Hematopoietic multipotent progenitor cell (in vitro differentiated cells): ENCODE results near the gene ATXN1. TPM values are rescaled to one million over a fixed set of nuclear protein-coding genes. Genes with fewer than 3 reads are reported as not detected.

Experiments
- DNase-seq, 3 donors: peaks; one replicate each; pipeline ENCODE4 v3.0.0-alpha.2; 2011 to 2015; ENCODE audit warnings: low read depth in 2 of 3, low spot score in 2 of 3
- total RNA-seq: library from RNA; depleted of rRNA; stranded (reverse); fragments of >200 nt; gene quantifications from one replicate; pipeline ENCODE4 v1.2.3, GENCODE V29; 2012

The ATXN1 gene
- total RNA-seq, 1 donor = 52.0 TPM

DNA sequence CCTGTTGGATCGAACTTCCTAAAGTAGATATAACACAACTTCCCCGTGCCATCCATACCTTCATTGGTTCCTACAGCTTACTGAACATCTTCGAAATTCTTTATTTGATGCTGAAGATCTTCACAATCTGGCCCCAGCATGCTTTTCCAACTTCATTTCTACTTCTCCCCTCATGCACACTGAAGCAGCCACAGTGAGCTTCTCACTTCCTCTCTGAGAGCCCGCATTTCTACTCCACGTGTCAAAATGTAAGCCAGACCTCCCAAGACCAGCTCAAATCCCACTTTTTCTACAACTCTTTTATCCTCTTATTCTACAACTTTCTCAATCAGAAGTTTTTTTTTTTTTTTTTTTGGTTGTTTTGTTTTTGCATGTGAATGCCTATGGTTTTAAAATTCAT is 268.1 kb downstream of the ATXN1 start:
- DNase-seq = no peak

DNA sequence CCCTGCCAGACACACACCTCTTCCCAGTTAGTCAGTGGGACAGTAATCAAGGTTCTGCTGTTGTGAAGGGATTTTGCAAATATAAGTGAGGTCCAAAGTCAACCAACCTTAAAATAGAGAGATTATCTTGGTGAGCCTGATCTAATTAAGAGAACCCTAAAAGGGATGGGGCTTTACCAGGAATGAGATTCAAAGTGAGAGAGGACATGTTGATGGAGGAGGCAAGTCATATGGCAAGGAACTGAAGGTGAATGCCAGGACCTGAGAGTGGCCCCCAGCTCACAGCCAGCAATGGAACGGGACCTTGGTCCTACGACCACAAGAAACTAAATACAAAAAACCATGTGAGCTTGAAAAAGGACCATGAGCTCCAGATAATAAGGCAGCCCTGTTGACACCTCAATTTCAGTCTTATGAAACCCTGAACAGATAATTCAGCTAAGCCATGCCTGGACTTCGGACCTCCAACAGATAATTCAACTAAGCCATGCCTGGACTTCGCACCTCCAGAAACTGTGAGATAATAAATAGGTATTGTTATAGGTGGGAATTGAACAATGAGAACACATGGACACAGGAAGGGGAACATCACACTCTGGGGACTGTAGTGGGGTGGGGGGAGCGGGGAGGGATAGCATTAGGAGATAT is 269.5 kb downstream of the ATXN1 start:
- no peak for DNase-seq

DNA sequence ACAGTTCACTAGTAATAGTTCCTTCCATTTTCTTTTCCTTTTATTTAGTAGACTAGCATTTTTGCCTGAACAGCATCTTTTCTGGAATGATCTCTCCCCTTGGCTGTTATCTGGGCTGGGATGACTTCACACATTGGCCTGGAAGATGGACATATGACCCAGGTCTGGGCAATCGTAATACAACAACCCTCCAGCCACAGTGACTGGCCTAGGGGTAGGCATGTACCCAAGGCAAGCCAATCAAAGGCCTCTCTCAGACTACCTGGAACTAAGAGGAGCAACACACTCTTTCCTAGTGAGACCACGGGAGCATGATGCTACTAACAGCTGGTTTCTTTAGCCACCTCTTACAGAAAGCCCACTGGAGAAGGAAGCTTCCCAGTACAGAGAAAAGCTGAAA is 270.6 kb downstream of the ATXN1 start:
- DNase-seq = no peak

- no peak for DNase-seq
These were observed 272.4 kb downstream of the ATXN1 start for GRCh38 chr6:16488813-16489212.

DNA sequence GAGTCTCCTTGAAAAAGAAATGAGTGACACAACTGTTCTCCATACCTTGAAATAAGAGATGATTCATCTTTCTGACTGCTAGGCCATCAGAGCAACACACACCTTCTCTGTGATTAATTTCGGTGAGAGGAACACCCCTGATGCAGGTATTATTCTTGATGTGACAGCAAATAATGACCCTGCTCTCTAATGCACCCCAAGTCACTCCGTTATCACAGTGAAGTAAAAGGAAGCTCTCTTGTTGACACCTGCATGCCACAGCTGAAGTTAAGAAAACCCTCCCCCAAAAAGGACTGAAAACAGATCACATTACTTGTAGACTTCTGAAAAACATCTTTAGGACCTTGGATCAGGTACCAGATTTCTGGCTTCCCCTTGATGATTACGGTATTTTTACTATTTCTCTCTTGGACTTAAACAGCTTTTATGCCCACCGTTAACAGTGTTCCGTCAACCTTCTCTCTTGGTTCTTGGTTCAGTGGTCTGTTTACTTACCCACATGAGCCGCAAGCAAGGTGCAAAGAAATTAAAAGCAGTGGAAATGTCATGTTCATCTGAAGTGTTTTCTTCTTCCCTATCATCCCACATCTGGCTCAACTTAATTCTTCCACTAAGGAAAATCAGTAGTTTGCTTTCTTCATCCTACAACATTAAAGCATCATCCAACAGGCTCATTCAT is 273.1 kb downstream of the ATXN1 start:
- no peak for DNase-seq

GRCh38 chr6:16486661-16487060 is 274.6 kb downstream of the ATXN1 start:
- DNase-seq = no peak

- no peak for DNase-seq
These were observed 277.9 kb downstream of the ATXN1 start for GRCh38 chr6:16483315-16483875.

- no peak for DNase-seq
These were observed 278.5 kb downstream of the ATXN1 start for GRCh38 chr6:16482702-16483314.

- no peak for DNase-seq
These were observed 279.4 kb downstream of the ATXN1 start for GRCh38 chr6:16481697-16482399.

DNA sequence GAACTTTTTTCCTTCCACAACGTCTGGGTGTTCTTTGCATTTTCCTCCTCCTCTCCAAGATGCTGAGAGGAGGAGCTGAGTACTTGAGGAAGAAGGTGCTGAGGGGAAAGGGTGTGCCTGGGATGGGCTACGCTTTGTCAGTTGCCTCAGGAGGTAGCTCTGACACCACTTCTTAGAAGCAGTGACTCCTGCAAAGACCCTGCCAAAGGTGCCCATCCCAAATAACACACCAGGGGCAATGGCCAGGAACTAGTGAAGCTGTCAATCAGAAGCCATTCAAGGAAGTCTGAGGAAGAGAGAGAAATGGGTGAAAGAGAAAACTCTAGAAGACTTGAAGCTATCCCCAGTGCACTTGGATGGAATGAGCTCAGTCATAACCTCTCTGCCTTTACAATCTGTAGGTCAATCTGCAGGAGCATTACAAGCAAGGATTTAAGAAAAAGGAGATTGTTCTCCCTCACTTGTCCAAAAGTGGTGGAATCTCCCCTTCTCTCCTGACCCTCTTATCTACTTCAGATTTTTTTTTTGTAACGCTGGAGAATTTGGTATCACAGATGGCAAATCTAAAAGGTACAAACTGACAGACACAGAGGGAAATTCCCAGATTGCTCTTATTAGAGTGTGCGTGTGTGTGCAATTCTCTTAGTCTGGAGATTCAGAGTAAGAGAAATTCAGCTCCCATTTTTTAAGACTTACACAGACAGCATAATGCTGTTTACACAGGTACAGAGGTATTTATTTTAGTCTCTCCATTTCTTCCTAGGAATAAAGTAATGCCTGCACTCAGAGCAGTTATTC is 280.3 kb downstream of the ATXN1 start:
- no peak for DNase-seq

DNA sequence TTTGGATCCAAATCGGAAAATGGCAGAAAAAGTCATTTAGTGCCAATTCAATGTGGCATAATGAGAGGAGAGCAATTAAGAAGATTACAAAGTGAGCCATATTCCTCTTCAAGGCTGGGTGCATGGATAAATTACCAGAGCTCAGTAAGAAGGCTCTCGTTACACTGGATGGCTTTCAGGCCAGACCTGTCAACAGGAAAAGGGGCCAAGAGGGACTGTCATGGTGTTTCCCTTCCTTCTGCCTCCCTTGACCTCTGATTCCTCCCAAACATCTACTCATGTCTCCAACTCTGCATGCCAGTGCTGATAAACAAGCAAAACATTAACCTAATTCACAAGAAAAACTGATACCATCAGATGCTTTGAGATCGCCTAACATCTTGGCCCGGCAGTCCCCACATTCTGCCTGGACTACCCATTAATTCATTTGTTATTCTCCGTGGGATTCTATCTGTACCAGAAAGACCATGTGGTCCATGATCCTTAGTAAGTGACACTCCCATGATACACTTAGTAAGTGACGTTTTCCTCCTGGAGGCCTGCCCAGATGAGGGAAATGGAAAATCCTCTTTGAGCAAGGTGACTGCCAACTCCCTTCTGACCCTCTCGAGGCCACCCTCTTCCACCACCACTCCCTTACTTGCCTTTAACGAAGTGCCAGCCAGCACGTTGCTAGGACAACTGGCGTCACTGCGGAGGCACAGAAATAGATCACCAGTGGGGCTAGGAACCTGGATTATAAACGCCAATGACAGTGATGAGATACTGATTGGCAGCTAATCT is 283.7 kb downstream of the ATXN1 start:
- no peak for DNase-seq

DNA sequence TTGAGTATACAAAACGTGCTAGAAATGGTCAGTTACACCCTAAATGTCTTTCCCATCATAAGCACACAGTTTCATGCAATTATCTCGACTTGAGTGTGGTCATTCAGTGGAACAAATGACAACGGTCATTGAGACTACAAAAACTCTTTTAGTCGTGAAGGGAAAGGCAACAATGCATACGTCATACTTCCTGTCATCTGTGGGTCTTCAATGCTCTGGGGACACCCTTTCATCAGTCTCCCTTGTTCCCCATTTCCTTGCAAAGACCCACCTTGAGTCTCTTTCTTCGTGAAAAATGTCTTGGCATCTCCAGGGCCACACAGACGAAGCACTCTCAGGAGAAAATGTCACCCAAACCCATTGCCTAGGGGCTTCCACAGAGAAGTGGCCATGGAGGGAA is 284.4 kb downstream of the ATXN1 start:
- DNase-seq = no peak

DNA sequence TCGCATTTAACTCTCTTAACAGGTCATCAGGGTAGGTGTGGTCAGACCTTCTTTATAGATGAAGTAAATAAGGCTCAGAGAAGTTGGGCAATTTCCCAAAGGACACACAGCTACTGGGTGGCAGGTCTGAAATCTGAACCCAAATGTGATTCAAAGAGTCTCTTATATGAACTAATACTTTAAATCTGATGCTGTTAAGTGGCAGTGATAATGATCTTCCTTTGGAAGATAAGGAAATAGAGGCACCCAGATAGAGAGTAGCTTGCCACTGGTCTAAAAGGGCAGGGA is 285.8 kb downstream of the ATXN1 start:
- DNase-seq = no peak

- DNase-seq = no peak
These were observed 286.3 kb downstream of the ATXN1 start for GRCh38 chr6:16474772-16475493.

DNA sequence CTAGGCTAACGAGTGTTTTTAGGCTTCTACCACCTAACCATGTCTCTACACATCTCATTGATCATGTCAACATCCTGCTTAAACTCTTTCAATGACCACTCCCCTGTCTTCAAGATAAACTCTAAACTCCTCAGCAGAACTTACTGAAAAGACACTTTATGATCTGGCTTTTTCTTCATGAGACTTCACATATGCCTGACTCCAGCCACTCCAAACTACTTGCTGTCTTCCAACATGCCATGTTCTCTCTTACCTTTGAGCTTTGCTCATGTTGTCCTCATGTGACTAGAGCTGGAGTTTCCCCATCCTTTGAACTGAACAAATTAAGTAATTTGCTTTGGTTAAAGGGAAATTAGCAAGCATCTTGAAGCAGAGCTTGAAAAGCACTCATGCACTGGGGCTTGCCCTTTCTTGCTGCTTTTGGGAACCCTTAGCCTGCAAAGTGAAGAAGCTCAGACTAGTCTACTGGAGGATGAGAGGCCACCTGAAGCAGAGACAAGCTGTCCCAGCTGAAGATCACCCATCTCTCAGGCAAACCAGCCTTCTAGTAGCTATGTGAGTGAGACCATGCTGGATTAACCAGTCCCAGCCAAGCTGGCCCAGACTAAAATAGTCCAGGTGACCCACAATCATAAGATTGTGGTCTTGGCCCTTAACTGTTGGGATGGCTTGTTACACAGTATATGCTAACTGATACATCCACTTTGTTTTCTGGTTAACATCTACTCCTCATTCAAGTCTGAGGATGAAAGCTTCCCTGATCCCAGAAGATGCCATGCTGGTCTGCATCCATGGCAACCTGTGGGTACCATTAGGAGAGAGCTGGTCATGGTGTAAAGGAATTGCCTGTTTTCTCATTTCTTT is 287.1 kb downstream of the ATXN1 start:
- no peak for DNase-seq

- DNase-seq = no peak
These were observed 287.9 kb downstream of the ATXN1 start for GRCh38 chr6:16473184-16473907.

- DNase-seq = no peak
These were observed 288.8 kb downstream of the ATXN1 start for GRCh38 chr6:16472349-16473069.
